GM12864 (cell line): ENCODE measurements around the gene C2orf49.

ENCODE experiments used
- DNase-seq: peaks from one replicate; pipeline ENCODE4 v3.0.0-alpha.2; 2011; ENCODE audit warnings: low read depth
- H3K4me3 ChIP-seq: 2 replicates; pipeline ENCODE4 v1.5.1; 2011; ENCODE audit warnings: mild to moderate bottlenecking, low read depth, low read length, control low read depth
- CTCF ChIP-seq: IDR thresholded peaks from 2 replicates; pipeline ENCODE4 v1.5.1; 2011; ENCODE audit warnings: low read depth, mild to moderate bottlenecking, moderate library complexity, low read length, control low read depth, inconsistent platforms; ENCODE audit errors: missing control alignments

The C2orf49 gene

GRCh38 chr2:105377871-105378270, 40.5 kb downstream of the C2orf49 start:
- no peak overlapping the region for H3K4me3 ChIP-seq
- DNase-seq: no peak
- TF ChIP-seq CTCF: no peak

- no peak for TF ChIP-seq CTCF
- no peak for DNase-seq
These were observed 41.0 kb downstream of the C2orf49 start for GRCh38 chr2:105378276-105378840.

GRCh38 chr2:105378921-105379383, 41.6 kb downstream of the C2orf49 start:
- TF ChIP-seq CTCF: no peak
- no peak overlapping the region for H3K4me3 ChIP-seq
- DNase-seq: no peak

More at GRCh38 chr2:105378276-105378840, 41.0 kb downstream of the C2orf49 start:
- H3K4me3 ChIP-seq: no peak overlapping the region

GRCh38 chr2:105379741-105380186, 42.4 kb downstream of the C2orf49 start:
- no peak for TF ChIP-seq CTCF
- no peak overlapping the region for H3K4me3 ChIP-seq
- DNase-seq: no peak

GRCh38 chr2:105380432-105381100, 43.2 kb downstream of the C2orf49 start:
- no peak overlapping the region for H3K4me3 ChIP-seq
- TF ChIP-seq CTCF: no peak
- no peak for DNase-seq

- no peak for TF ChIP-seq CTCF
- DNase-seq: no peak
- no peak overlapping the region for H3K4me3 ChIP-seq
These were observed 43.8 kb downstream of the C2orf49 start for GRCh38 chr2:105381101-105381668.

- no peak for TF ChIP-seq CTCF
- no peak for DNase-seq
- no peak overlapping the region for H3K4me3 ChIP-seq
These were observed 44.8 kb downstream of the C2orf49 start for GRCh38 chr2:105382177-105382576.
